ENCODE measurements around the gene SLC25A22. TPM values are rescaled to one million over a fixed set of nuclear protein-coding genes. Genes with fewer than 3 reads are reported as not detected.

SLC25A22 gene
- total RNA-seq, 1 experiment from 2014 or later: 16.2 TPM

GRCh38 chr11:761526-762108 lies 36.5 kb downstream of the SLC25A22 start:
- DNase-seq (ENCODE audit: extremely low read depth, low read depth): no peak

- DNase-seq (ENCODE audit: extremely low read depth, low read depth): no peak
Measured at GRCh38 chr11:760236-760635, 37.8 kb downstream of the SLC25A22 start.

GRCh38 chr11:749731-750130 lies 48.4 kb downstream of the SLC25A22 start:
- DNase-seq (ENCODE audit: extremely low read depth, low read depth): no peak

GRCh38 chr11:748007-748359 lies 50.1 kb downstream of the SLC25A22 start:
- no peak for DNase-seq (ENCODE audit: extremely low read depth, low read depth)

GRCh38 chr11:747158-748006 lies 50.7 kb downstream of the SLC25A22 start, which contains the start of gene TALDO1:
Gene TALDO1, plus strand, starts transcription at chr11:747464. Its CDS starts 18 bp downstream, at chr11:747482.
- peak; percentile 82 for DNase-seq (ENCODE audit: extremely low read depth, low read depth)

GRCh38 chr11:746289-747157 lies 51.6 kb downstream of the SLC25A22 start:
- no peak for DNase-seq (ENCODE audit: extremely low read depth, low read depth)

- DNase-seq (ENCODE audit: extremely low read depth, low read depth): no peak
Measured at GRCh38 chr11:745428-745827, 52.7 kb downstream of the SLC25A22 start.

- DNase-seq (ENCODE audit: extremely low read depth, low read depth): no peak
Measured at GRCh38 chr11:742571-743201, 55.4 kb downstream of the SLC25A22 start.

- no peak for DNase-seq (ENCODE audit: extremely low read depth, low read depth)
Measured at GRCh38 chr11:742156-742546, 55.9 kb downstream of the SLC25A22 start.

Small RNAs within 50 kb of the gene (small RNA-seq; reads per million reads assigned to genes)
- 0 reads per million in 2 experiments for gene SNORA52

Other genes with a start within 250 kb of the SLC25A22 start
- gene LMNTD2, start 237.5 kb downstream of the SLC25A22 start, total RNA-seq (2014; rRNA removed; shearing (Covaris generic)): 0.38 and 1.8 TPM in 2 replicates
- gene RASSF7, start 237.3 kb downstream of the SLC25A22 start, total RNA-seq (2014; rRNA removed; shearing (Covaris generic)): 3.0 and 4.3 TPM in 2 replicates
- 9.8 and 11.4 TPM in 2 replicates for gene PHRF1, start 221.8 kb downstream of the SLC25A22 start, total RNA-seq (2014; rRNA removed; shearing (Covaris generic))
- 3.8 and 5.0 TPM in 2 replicates for gene IRF7, start 182.3 kb downstream of the SLC25A22 start, total RNA-seq (2014; rRNA removed; shearing (Covaris generic))
- 0.05 TPM in 1 of 2 replicates, not detected in the other for gene CDHR5, start 173.3 kb downstream of the SLC25A22 start, total RNA-seq (2014; rRNA removed; shearing (Covaris generic))
- not detected in 2 replicates for gene SCT, start 171.1 kb downstream of the SLC25A22 start, total RNA-seq (2014; rRNA removed; shearing (Covaris generic))
- 0.22 and 0.23 TPM in 2 replicates for gene DRD4, start 161.0 kb downstream of the SLC25A22 start, total RNA-seq (2014; rRNA removed; shearing (Covaris generic))
- gene DEAF1, start 103.1 kb downstream of the SLC25A22 start, total RNA-seq (2014; rRNA removed; shearing (Covaris generic)): 30.3 and 32.3 TPM in 2 replicates
- gene TMEM80, start 102.5 kb downstream of the SLC25A22 start, total RNA-seq (2014; rRNA removed; shearing (Covaris generic)): 6.9 and 8.9 TPM in 2 replicates
- 12.8 and 13.9 TPM in 2 replicates for gene EPS8L2, start 92.0 kb downstream of the SLC25A22 start, total RNA-seq (2014; rRNA removed; shearing (Covaris generic))
- gene TALDO1, start 50.8 kb downstream of the SLC25A22 start, total RNA-seq (2014; rRNA removed; shearing (Covaris generic)): 383 and 408 TPM in 2 replicates
- 21.6 and 23.0 TPM in 2 replicates for gene GATD1, start 20.8 kb downstream of the SLC25A22 start, total RNA-seq (2014; rRNA removed; shearing (Covaris generic))
- not detected in 2 replicates for gene CEND1, start 8.2 kb downstream of the SLC25A22 start, total RNA-seq (2014; rRNA removed; shearing (Covaris generic))
- gene PIDD1, start 7.0 kb upstream of the SLC25A22 start, total RNA-seq (2014; rRNA removed; shearing (Covaris generic)): 3.1 and 3.6 TPM in 2 replicates
- 1,205 and 1,442 TPM in 2 replicates for gene RPLP2, start 11.7 kb upstream of the SLC25A22 start, total RNA-seq (2014; rRNA removed; shearing (Covaris generic))
- 15.0 and 15.7 TPM in 2 replicates for gene PNPLA2, start 20.6 kb upstream of the SLC25A22 start, total RNA-seq (2014; rRNA removed; shearing (Covaris generic))
- gene CRACR2B, start 29.6 kb upstream of the SLC25A22 start, total RNA-seq (2014; rRNA removed; shearing (Covaris generic)): 5.0 and 5.5 TPM in 2 replicates
- gene CD151, start 34.7 kb upstream of the SLC25A22 start, total RNA-seq (2014; rRNA removed; shearing (Covaris generic)): 292 and 302 TPM in 2 replicates
- 143 and 174 TPM in 2 replicates for gene POLR2L, start 44.2 kb upstream of the SLC25A22 start, total RNA-seq (2014; rRNA removed; shearing (Covaris generic))
- 131 and 169 TPM in 2 replicates for gene TSPAN4, start 44.6 kb upstream of the SLC25A22 start, total RNA-seq (2014; rRNA removed; shearing (Covaris generic))
- gene CHID1, start 112.5 kb upstream of the SLC25A22 start, total RNA-seq (2014; rRNA removed; shearing (Covaris generic)): 31.2 and 36.8 TPM in 2 replicates
- gene AP2A2, start 127.6 kb upstream of the SLC25A22 start, total RNA-seq (2014; rRNA removed; shearing (Covaris generic)): 25.1 and 35.9 TPM in 2 replicates
- not detected in 2 replicates for gene MUC6, start 238.4 kb upstream of the SLC25A22 start, total RNA-seq (2014; rRNA removed; shearing (Covaris generic))

Measured in NCI-H460 (cell line).